T-helper 1 cell treated with Interleukin-12 subunit alpha and Interleukin-12 subunit beta and Interleukin-4 antibody, amounts not matched to agents 30 μg/mL and 1 μg/mL, for 36 hours (primary cell): ENCODE data around the gene SLC25A26.
"Not testable (repeated sequence)": the region's sequence is repeated elsewhere in the genome, so short reads cannot be mapped to it uniquely, and the experiment has no call there.

Source experiments
- H3K27ac Mint-ChIP-seq: one replicate; pipeline ENCODE4 v1.8.0; 2021; ENCODE audit warnings: mild to moderate bottlenecking, mixed read lengths
- H3K27me3 Mint-ChIP-seq: one replicate; pipeline ENCODE4 v1.8.0; 2021; ENCODE audit warnings: low read depth, mixed read lengths
- H3K36me3 Mint-ChIP-seq: one replicate; pipeline ENCODE4 v1.8.0; 2021; ENCODE audit warnings: low read depth, mixed read lengths
- H3K4me1 Mint-ChIP-seq: one replicate; pipeline ENCODE4 v1.8.0; 2021; ENCODE audit warnings: low read depth, mixed read lengths
- H3K4me3 Mint-ChIP-seq: one replicate; pipeline ENCODE4 v1.8.0; 2021; ENCODE audit warnings: mild to moderate bottlenecking, moderate library complexity, mixed read lengths
- H3K9me3 Mint-ChIP-seq: one replicate; pipeline ENCODE4 v1.8.0; 2021; ENCODE audit warnings: mixed read lengths

The SLC25A26 gene

DNA sequence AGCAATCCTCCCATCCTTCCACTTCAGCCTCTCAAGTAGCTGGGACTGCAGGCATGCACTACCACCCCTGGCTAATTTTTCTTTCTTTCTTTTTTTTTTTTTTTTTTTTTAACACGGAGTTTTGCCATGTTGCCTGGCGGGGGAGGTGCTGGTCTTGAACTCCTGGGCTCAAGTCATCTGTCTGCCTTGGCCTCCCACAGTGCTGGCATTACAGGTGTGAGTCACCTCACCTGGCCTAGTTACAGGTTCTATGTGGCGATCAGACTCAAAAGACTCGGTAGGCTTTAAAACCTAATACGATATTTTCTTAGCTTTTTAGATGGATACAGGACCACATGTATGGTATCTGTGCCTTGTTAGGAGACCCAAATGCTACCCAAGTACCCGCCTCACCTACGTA is 14.0 kb upstream of the SLC25A26 start:
- no peak overlapping the region for H3K27ac Mint-ChIP-seq
- H3K9me3 Mint-ChIP-seq: no peaks in the 10 kb centered on the region
- H3K4me1 Mint-ChIP-seq: no peaks in the 10 kb centered on the region
- no peaks in the 10 kb centered on the region for H3K36me3 Mint-ChIP-seq
- no peak overlapping the region for H3K4me3 Mint-ChIP-seq
- H3K27me3 Mint-ChIP-seq: peaks cover 7% of the 10 kb centered on the region

DNA sequence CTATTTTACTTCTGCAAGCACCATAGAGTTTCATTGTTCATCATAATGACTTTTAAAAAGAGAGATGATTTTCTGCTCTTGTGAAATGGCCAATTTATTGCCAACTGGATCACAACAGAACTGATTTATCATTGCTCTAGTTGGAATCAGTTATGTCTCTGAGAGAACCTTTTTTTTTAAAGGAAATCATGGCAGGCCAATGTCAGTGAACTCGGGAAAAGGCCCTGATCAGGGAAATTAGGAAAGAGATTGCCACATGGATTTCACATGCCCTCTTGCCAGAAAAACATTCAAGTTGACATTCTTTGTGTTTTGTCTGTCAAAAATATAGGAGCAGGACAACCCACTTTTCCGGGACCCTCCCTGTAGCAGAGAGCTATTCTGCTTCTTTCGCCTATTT is 12.6 kb upstream of the SLC25A26 start:
- Mint-ChIP-seq H3K27ac (no peak overlapping the region), H3K36me3 (no peaks in the 10 kb centered on the region), H3K9me3 (no peaks in the 10 kb centered on the region), H3K4me3 (no peak overlapping the region), H3K4me1 (no peaks in the 10 kb centered on the region), H3K27me3 (peaks cover 7% of the 10 kb centered on the region)

DNA sequence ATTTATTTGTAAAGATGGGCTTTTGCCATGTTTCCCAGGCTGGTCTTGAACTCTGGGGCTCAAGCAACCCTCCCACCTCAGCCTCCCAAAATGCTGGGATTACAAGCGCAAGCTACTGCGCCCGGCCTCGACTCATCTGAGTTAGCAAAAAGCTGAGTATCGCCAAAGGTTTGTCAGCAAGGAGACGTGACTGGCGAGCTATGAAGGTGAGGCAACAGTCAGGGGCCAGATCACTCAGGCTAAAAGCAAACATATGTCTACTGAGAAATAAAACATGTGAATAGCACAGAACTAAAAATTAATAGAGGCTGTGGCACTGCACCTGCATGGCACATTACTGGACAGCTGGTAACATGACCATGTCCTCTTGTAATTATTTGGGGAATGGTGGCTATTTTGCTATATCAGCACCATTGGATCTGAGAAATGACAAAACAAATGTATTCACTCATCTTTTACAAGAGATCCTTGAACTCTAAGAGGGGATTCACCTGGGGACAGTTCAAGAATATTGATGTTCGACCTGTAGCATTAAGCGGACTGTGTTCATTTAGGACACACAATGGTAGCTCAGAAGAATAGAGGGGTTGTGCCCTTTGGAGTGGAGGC is 10.0 kb upstream of the SLC25A26 start:
- Mint-ChIP-seq H3K27me3 (peaks cover 2% of the 10 kb centered on the region), H3K4me1 (no peaks in the 10 kb centered on the region), H3K9me3 (no peaks in the 10 kb centered on the region), H3K4me3 (no peak overlapping the region), H3K36me3 (no peaks in the 10 kb centered on the region), H3K27ac (no peak overlapping the region)

- Mint-ChIP-seq H3K9me3 (no peaks in the 10 kb centered on the region), H3K4me1 (no peaks in the 10 kb centered on the region), H3K27me3 (peaks cover 3% of the 10 kb centered on the region), H3K27ac (no peak overlapping the region), H3K36me3 (no peaks in the 10 kb centered on the region), H3K4me3 (no peak overlapping the region)
Measured at GRCh38 chr3:66211779-66212178, 9.0 kb upstream of the SLC25A26 start.

- Mint-ChIP-seq H3K9me3 (no peaks in the 10 kb centered on the region), H3K27ac (no peak overlapping the region), H3K4me1 (peaks cover 2% of the 10 kb centered on the region), H3K4me3 (no peak overlapping the region), H3K27me3 (peaks cover 6% of the 10 kb centered on the region), H3K36me3 (no peaks in the 10 kb centered on the region)
Measured at GRCh38 chr3:66215106-66215505, 5.7 kb upstream of the SLC25A26 start.

- Mint-ChIP-seq H3K4me1 (peaks cover 32% of the 10 kb centered on the region), H3K27ac (no peak overlapping the region), H3K27me3 (peaks cover 6% of the 10 kb centered on the region), H3K36me3 (peaks cover 19% of the 10 kb centered on the region), H3K4me3 (peak overlapping the region; percentile 36), H3K9me3 (no peaks in the 10 kb centered on the region)
Measured at GRCh38 chr3:66220066-66220465, 735 bp upstream of the SLC25A26 start.

DNA sequence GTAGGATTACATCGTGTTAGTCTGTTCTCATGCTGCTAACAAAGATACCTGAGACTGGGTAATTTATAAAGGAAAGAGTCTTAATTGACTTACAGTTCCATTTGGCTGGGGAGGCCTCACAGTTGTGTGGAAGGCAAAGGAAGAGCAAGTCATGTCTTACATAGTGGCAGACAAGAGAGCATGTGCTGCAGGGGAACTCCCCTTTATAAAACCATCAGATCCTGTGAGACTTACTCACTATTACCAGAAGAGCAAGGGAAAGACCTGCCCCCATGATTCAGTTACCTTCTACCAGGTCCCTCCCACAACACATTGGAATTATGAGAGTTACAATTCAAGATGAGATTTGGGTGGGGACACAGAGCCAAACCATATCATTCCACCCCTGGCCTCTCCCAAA is 3.4 kb downstream of the SLC25A26 start:
- H3K4me1 Mint-ChIP-seq: peaks cover 34% of the 10 kb centered on the region
- no peaks in the 10 kb centered on the region for H3K9me3 Mint-ChIP-seq
- peak overlapping the region; percentile 14 for H3K27ac Mint-ChIP-seq
- H3K27me3 Mint-ChIP-seq: no peaks in the 10 kb centered on the region
- peaks cover 23% of the 10 kb centered on the region for H3K36me3 Mint-ChIP-seq
- H3K4me3 Mint-ChIP-seq: no peak overlapping the region

DNA sequence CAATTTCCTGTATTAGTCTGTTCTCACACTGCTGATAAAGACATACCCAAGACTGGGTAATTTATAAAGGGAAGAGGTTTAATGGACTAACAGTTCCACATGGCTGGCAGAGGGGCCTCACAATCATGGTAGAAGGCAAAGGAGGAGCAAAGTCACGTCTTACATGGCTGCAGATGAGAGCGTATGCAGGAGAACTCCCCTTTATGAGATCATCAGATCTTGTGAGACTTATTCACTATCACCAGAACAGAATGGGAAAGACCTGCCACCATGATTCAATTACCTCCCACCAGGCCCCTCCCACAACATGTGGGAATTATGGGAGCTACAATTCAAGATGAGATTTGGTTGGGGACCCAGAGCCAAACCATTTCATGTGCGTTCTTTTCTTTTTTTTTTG is 5.3 kb downstream of the SLC25A26 start:
- H3K27ac Mint-ChIP-seq, H3K4me3 Mint-ChIP-seq, H3K27me3 Mint-ChIP-seq, H3K9me3 Mint-ChIP-seq: not testable (repeated sequence)
- Mint-ChIP-seq H3K4me1 (peaks cover 28% of the 10 kb centered on the region), H3K36me3 (peaks cover 32% of the 10 kb centered on the region)

DNA sequence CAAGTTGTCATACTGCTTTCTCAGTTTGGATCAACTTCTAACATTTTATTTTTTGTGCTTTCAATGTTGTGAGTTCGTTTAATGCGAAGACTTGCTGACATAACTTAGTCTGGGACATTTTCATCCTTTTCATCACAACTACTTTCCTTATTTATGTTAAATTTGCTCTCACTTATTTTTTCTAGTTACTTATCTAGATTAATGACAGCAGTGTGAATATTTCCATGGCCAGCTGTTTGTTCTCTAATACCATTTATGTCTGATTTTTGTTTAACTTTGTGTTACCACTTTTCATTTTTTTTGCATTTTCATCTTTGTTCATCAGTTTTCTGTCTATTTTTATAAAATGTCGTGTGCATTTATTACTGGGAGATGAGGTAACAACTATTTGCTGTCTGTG is 6.2 kb downstream of the SLC25A26 start:
- Mint-ChIP-seq H3K4me1 (peaks cover 19% of the 10 kb centered on the region), H3K4me3 (no peak overlapping the region), H3K27ac (no peak overlapping the region), H3K36me3 (peaks cover 29% of the 10 kb centered on the region), H3K27me3 (no peaks in the 10 kb centered on the region), H3K9me3 (peaks cover 3% of the 10 kb centered on the region)

- Mint-ChIP-seq H3K9me3 (peaks cover 9% of the 10 kb centered on the region), H3K4me1 (peaks cover 18% of the 10 kb centered on the region), H3K36me3 (peaks cover 27% of the 10 kb centered on the region), H3K4me3 (no peak overlapping the region), H3K27ac (no peak overlapping the region), H3K27me3 (no peaks in the 10 kb centered on the region)
Measured at GRCh38 chr3:66227915-66228314, 7.1 kb downstream of the SLC25A26 start.

- H3K4me3 Mint-ChIP-seq: no peak overlapping the region
- H3K27ac Mint-ChIP-seq: no peak overlapping the region
- peaks cover 21% of the 10 kb centered on the region for H3K36me3 Mint-ChIP-seq
- H3K9me3 Mint-ChIP-seq: peaks cover 13% of the 10 kb centered on the region
- H3K27me3 Mint-ChIP-seq: no peaks in the 10 kb centered on the region
- H3K4me1 Mint-ChIP-seq: peaks cover 11% of the 10 kb centered on the region
Measured at GRCh38 chr3:66228707-66229106, 7.9 kb downstream of the SLC25A26 start.

GRCh38 chr3:66229931-66230330 is 9.1 kb downstream of the SLC25A26 start:
- H3K4me3 Mint-ChIP-seq: no peak overlapping the region
- H3K27me3 Mint-ChIP-seq: no peaks in the 10 kb centered on the region
- peaks cover 24% of the 10 kb centered on the region for H3K9me3 Mint-ChIP-seq
- peaks cover 15% of the 10 kb centered on the region for H3K36me3 Mint-ChIP-seq
- no peak overlapping the region for H3K27ac Mint-ChIP-seq
- peaks cover 2% of the 10 kb centered on the region for H3K4me1 Mint-ChIP-seq

DNA sequence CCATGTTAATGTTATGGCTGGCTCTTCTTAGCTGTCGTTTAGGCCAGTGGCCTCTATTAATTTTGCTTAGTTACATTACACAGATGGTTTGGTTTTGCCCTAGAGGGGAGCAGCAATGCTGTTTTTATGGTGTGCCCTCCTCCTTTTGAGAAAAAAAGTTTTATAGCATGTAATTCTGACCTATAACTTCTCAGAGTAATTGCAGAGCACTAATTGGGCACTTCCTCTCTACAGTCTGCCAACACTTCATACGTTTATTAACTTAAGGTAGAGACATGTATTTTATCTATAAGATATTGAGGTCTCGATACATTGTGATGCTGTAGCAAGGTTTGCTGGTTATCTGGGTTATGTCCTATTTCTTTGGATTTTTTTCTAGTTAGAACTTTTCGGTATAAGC is 12.2 kb downstream of the SLC25A26 start:
- Mint-ChIP-seq H3K9me3 (peaks cover 48% of the 10 kb centered on the region), H3K36me3 (peaks cover 26% of the 10 kb centered on the region), H3K27me3 (no peaks in the 10 kb centered on the region), H3K27ac (no peak overlapping the region), H3K4me1 (peaks cover 3% of the 10 kb centered on the region), H3K4me3 (no peak overlapping the region)

DNA sequence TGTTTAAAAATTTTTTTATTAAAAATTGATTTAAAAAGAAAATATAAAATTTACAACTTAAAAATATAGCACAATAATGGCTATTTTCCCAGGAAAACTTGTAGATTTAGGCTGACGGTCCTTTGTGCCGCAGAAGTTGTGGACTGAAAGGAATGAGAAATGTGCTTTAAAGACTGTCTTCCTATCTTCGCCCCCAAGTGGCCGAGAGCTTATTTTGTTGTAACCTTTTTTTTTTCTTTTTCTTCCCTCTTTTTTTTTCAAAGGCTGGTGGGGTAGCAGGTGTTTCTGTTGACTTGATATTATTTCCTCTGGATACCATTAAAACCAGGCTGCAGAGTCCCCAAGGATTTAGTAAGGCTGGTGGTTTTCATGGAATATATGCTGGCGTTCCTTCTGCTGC is 15.5 kb downstream of the SLC25A26 start:
- Mint-ChIP-seq H3K4me1 (peaks cover 13% of the 10 kb centered on the region), H3K27ac (no peak overlapping the region), H3K9me3 (peaks cover 61% of the 10 kb centered on the region), H3K4me3 (no peak overlapping the region), H3K27me3 (no peaks in the 10 kb centered on the region), H3K36me3 (peaks cover 39% of the 10 kb centered on the region)

- H3K4me1 Mint-ChIP-seq: peaks cover 13% of the 10 kb centered on the region
- H3K4me3 Mint-ChIP-seq: no peak overlapping the region
- H3K9me3 Mint-ChIP-seq: peaks cover 58% of the 10 kb centered on the region
- no peaks in the 10 kb centered on the region for H3K27me3 Mint-ChIP-seq
- H3K27ac Mint-ChIP-seq: peak overlapping the region; percentile 36
- peaks cover 45% of the 10 kb centered on the region for H3K36me3 Mint-ChIP-seq
Measured at GRCh38 chr3:66237552-66237951, 16.8 kb downstream of the SLC25A26 start.
